IPS DF 19.7 (cell line): Measurements from ENCODE around the gene DEPDC4.
"Not testable (repeated sequence)": the region's sequence is repeated elsewhere in the genome, so short reads cannot be mapped to it uniquely, and the experiment has no call there.

ENCODE experiments used
- DNase-seq: peaks from one replicate; pipeline ENCODE4 v3.0.0-alpha.2; 2013; ENCODE audit warnings: low read depth, low spot score

DEPDC4 gene

DNA sequence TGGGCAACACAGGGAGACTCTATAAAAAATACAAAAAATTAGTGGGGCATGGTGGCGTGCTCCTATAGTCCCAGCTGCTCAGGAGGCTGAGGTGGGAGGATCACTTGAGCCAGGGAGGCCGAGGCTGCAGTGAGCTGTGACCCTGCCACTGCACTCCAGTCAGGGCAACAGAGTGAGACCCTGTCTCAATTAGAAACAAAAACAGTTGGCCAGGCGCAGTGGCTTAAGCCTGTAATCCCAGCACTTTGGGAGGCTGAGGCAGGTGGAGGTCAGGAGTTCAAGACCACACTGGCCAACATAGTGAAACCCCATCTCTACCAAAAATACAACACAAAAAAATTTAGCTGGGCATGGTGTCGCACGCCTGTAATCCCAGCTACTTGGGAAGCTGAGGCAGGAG is 1.8 kb downstream of the DEPDC4 start:
- not testable (repeated sequence) for DNase-seq

DNA sequence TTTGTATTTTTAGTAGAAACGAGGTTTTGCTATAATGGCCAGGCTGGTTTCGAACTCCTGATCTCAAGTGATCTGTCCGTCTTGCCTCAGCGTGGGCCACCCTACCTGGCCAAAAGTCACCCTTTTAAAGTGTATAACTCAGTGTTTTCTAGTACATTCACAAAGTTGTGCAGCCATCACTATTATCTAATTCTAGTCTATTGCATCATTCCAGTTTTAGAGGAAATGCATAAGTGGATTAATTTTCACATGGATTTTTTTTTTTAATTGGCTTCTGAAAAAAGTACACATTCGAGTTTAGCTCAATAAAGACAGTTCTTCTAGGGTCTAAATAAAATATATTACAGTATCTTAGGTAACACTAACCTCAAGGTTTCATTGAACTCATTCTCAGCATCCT is 3.7 kb downstream of the DEPDC4 start:
- DNase-seq = no peak

- DNase-seq = no peak
Measured at GRCh38 chr12:100258127-100258526, 8.8 kb downstream of the DEPDC4 start.

DNA sequence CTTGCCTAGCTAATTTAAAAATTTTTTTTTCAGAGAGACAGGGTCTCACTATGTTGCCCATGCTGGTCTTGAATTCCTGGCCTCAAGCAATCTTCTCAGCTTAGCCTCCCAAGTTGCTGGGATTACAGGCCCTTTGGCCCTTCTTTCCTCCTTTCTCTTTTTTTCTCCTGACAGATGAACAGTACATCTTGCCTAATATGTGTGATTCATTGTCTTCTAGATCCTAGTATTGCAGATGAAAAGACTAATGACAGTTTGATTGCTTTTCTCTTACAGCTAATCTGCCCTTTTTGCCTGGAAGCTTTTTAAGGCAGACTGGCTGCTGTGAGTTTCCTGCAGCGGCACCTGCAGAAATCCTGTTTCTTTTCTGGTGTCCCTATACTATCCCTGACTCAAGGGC is 12.0 kb downstream of the DEPDC4 start:
- no peak for DNase-seq

DNA sequence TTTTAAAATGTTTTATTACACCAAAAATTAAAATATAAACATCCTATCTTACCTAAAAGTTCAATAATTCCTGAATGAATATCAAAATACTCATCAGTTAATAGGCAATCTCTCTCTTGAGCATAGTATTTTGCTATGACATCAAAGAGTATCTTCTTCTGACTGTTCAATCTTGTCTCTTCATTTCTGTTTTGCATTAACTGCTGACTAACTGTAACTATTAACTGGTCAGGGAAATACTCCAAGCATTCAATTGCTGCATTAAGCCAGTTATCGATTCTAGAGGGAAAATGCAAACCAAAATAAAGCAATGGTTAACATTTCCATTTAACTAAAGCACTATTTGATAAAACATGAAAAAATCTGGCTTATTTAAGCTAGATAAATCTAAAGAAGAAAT is 13.4 kb downstream of the DEPDC4 start:
- DNase-seq = no peak

DNA sequence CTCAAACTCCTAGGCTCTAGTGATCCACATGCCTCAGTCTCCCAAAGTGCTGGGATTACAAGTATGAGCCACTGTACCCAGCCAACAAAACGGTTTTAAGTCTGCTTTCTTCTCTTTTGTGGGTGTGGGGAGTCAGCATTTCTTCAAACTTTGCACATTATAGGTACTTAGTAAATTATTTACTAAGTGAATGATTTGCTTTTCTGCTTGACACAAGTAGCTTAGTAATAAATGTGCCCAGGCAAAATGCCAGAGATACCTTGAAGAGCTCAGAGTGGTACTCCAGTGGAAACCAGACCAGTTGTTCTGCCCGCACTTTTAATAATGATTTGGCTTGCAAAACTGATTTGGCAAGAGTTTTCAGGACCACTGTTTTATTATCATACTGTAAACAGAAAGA is 15.0 kb downstream of the DEPDC4 start:
- no peak for DNase-seq

- no peak for DNase-seq
Measured at GRCh38 chr12:100249941-100250340, 16.9 kb downstream of the DEPDC4 start.

GRCh38 chr12:100248886-100249285 is 18.0 kb downstream of the DEPDC4 start:
- no peak for DNase-seq

- no peak for DNase-seq
Measured at GRCh38 chr12:100247765-100248164, 19.1 kb downstream of the DEPDC4 start.

DNA sequence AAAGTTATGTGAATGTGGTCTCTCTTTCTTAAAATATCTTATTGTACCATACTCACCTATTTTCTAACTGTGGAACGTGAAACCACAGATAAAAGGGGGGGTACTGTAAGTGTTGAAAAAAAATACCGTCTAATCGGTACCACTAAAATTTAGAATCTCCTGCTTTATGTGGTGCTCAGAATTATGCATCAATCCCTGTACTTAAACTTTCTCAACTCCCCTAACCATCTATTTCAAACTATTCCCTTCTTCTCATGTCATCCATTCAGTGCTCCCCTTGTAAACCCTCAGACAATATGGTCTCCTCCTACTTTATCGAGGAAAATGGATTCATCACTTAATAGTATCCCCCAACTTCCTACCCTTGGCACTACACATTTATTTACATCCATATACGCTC is 23.7 kb downstream of the DEPDC4 start:
- DNase-seq = no peak

- DNase-seq = no peak
Measured at GRCh38 chr12:100239589-100239988, 27.3 kb downstream of the DEPDC4 start.

DNA sequence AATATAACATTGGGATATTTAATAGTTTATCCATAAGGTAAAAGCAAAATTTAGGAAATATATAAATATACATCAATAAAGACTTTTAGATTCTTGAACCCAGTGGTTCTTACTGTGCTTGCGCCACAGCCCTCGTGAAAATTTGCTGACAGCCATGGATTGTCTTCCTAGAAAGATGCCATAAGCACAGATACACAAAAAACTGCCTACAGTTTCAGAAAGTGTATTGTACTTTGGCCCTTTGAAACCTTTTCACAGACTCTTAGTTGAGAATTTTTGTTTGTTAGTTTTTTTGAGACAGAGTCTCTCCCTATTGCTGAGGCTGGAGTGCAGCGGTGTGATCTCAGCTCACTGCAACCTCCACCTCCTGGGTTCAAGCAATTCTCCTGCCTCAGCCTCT is 28.1 kb downstream of the DEPDC4 start:
- no peak for DNase-seq

DNA sequence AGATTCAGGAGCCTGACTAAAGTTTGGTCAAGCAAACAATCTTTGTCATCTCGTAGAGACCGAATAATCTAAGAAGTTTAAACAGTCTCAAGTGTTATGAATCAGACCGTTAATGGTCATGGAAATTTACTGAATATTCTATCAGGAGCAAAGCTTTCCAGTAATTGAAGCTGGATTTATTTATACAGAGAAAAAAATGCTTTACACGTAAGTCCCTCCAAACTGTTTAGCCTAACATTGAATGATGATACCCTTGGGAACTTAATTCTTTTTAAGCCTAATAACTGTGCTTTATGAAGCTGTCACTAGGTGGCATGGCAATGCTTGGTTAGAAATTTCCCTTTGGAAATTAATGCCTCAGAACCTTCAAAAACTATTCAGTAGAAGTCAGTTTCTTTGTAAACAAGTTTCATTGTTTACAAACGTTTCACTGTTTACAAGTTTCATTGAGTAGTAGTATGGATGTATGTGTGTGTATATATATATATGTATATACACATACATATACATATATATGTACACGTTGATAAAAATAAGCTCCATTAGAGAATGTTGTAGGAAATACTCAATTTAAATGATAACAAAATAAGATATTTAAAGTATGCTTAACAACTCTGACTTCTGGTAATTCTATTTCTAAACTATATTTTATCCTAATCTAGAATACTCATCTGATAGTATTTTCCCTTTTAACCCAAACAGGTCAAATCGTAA is 32.1 kb downstream of the DEPDC4 start:
- no peak for DNase-seq

DNA sequence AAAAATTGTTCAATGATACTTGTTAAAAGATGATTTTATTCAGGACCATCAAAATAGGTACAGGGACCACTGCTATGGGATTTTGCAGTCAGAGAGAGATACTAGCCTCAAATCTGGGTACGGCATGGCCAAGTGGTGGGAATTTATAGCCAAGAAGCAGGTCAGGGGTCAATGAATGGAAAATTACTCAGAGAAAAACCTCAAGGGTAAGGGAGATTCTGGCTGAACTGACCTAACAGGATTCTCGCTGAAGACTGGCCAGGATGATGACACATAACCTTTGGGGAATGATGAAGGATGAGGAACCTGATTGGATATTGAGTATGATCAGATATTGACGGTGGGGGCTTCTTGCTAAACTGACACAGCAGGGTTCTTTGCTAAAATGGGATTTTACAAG is 32.7 kb downstream of the DEPDC4 start:
- no peak for DNase-seq

DNA sequence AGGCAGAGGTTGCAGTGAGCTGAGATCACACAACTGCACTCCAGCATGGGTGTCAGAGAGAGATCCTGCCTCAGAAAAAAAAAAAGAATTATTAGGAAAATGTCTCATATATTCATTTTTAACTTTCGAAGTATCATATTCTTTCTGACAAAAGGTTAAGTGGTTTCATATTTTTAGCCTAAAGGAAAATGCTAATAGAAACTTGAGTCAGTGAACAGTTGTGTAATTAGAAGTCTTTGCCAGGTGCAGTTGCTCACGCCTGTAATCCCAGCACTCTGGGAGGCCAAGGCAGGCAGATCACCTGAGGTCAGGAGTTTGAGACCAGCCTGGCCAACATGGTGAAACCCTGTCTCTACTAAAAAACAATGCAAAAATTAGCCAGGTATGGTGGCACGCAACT is 35.0 kb downstream of the DEPDC4 start:
- not testable (repeated sequence) for DNase-seq

DNA sequence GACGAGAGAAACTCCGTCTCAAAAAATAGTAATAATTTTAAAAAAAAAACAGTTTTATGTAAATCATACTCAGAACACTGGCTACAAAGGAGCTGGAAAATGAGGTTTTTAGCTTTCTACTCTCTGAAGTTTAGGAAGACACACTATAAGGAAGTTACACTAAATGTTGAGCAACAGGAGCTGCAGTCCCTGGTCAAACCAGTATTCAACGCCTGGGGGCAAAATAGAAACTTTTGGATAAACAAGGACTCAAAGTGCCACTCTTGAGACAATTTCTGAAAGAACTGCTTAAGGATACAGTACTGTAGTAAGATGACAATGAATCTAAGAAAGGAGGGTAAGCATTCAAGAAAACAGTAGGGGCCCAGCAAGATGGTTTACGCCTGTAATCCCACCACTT is 37.0 kb downstream of the DEPDC4 start:
- no peak for DNase-seq

GRCh38 chr12:100229036-100229635 is 37.7 kb downstream of the DEPDC4 start:
- no peak for DNase-seq

DNA sequence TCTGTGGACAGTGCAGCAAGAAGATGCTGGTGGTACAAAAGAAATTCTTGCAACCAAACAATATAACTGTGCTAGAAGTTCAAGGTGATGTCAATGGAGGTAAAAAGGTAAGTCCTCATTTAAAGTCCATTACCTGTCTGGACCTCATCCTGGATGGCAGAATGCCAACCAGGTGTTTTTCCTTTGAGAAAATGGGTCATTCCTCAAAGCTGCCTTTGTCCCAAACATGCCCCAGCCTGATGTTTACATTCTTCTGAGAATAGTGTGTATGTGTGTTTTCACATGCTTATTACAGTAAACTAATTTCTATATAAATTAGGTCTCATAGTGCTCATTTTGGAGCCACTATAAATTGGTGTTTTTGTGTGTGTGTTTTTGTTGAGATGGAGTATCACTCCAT is 41.4 kb downstream of the DEPDC4 start:
- no peak for DNase-seq

DNA sequence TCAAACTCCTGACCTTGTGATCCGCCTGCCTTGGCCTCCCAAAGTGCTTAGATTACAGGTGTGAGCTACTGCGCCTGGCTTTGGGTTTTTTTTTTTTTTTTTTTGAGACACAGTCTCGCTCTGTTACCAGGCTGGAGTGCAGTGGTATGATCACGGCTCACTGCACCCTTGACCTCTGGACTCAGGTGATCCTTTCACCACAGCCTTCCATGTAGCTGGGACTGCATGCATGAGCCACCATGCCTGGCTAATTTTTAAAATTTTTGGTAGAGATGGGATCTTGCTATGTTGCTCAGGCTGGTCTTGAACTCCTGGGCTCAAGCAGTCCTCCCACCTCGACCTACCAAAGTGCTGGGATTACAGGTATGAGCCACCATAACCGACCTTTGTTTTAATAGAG is 44.7 kb downstream of the DEPDC4 start:
- not testable (repeated sequence) for DNase-seq

DNA sequence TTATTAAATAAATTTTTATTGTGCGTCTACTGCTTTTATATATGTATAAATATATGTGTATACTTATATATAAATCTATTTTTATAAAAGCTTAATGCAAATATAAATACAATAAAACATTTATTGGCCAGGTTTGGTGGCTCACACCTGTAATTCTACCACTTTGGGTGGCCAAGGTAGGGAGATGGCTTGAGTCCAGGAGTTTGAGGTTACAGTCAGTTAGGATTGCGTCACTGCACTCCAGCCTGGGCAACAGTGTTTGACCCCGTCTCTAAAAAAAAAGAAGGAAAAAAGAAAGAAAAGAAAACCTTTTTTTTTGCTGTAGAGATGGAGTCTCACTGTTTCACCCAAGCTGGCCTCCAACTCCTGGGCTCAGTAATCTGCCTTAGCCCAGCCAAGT is 45.4 kb downstream of the DEPDC4 start:
- no peak for DNase-seq

- DNase-seq = no peak
Measured at GRCh38 chr12:100219328-100220109, 47.4 kb downstream of the DEPDC4 start.

GRCh38 chr12:100216337-100216736 is 50.5 kb downstream of the DEPDC4 start:
- DNase-seq = no peak

DNA sequence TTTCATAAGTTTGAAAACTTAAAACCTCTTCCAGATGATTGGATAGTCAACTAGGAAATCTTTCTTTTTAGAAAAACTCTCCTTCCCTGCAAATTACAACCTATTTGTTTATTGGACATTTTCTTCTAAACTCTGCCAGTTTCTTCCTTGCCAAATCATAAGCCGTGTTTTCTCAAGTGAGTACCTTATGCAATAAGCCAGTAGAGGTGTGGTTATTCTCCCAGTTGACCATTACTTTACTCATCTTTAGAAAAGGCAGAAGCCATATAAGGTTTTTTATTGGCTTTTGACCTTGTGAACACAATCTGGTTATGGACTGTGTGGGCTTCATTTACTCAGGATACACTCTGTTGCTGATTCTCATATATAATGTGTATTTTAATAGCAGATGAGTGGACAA is 51.7 kb downstream of the DEPDC4 start:
- DNase-seq = no peak
